H1 (cell line): ENCODE measurements around the gene MYO16. TPM values are rescaled to one million over a fixed set of nuclear protein-coding genes. Genes with fewer than 3 reads are reported as not detected.

Experiments used
- CREB1 ChIP-seq: IDR thresholded peaks from 2 replicates; pipeline ENCODE4 v1.6.1; 2012; ENCODE audit warnings: inconsistent platforms
- EGR1 ChIP-seq: IDR thresholded peaks from 2 replicates; pipeline ENCODE4 v1.6.1; 2011; ENCODE audit warnings: low read depth, low read length, borderline replicate concordance
- FOSL1 ChIP-seq: IDR thresholded peaks from 2 replicates; pipeline ENCODE4 v1.6.1; 2011; ENCODE audit warnings: mild to moderate bottlenecking, low read depth, low read length, moderate library complexity; ENCODE audit not compliant: insufficient read depth
- HDAC2 ChIP-seq, 2 experiments: fragments of 300-600 bp in 1 of 2; sonication (generic) in 1 of 2; IDR thresholded peaks; 2 replicates each; pipeline ENCODE4 v1.6.1; 2011 to 2012; ENCODE audit warnings: low read depth in 2 of 2, low read length in 2 of 2, mild to moderate bottlenecking in 2 of 2, moderate library complexity in 2 of 2, borderline replicate concordance in 1 of 2, inconsistent platforms in 1 of 2
- SP1 ChIP-seq: IDR thresholded peaks from 2 replicates; pipeline ENCODE4 v1.6.1; 2011; ENCODE audit warnings: low read depth, low read length
- polyA plus RNA-seq, 7 experiments: library from polyadenylated mRNA; depleted of rRNA in 3 of 7; stranded (reverse) in 5 of 7; unstranded in 2 of 7; fragments of >200 nt in 5 of 7; fragments of 200-250 nt in 2 of 7; gene quantifications; 1 replicate in 5 of 7; 2 replicates in 1 of 7; 4 replicates in 1 of 7; pipeline versions ENCODE4 v1.2.1 to v1.2.3, GENCODE V29; 2011 to 2013; ENCODE audit warnings: missing spikeins in 2 of 7, mixed read lengths in 2 of 7
- total RNA-seq: library from RNA; stranded (reverse); fragmentation: NEBNext Ultra II Directional; extraction: Animal tissue kit (Norgen Biotek cat#: 25700); gene quantifications from 2 replicates; pipeline ENCODE4 v1.2.1, GENCODE V29; 2021

MYO16 gene
- total and polyA plus RNA-seq, 2 of the 8 experiments (the other 6 are each of a cell fraction or from before 2014, with no cell fraction given): 0.02 to 0.22 TPM

DNA sequence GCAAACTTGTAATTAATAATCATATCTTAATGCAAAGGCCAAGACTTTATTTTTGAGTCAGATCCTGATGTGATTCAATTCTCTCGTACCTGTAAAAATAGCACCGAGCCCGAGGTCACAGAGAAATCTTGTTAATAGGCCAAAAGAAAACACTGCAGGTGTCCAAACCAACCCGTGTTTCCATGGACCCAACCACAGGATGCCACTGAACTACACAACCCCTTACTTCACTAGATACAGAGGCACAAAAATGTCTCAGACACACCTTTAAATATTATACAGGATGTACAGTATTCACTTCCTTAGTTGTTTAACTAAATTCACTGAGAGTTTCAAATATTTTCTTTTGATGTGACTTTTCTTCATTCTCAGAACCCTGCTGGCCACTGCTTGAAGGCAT is 530.9 kb downstream of the MYO16 start (continued):
- TF ChIP-seq FOSL1 (no peak), SP1 (no peak), CREB1 (no peak), HDAC2 (IDR thresholded peaks at IDR 0.05; ENCODE audit: borderline replicate concordance in 1 of 2, low read depth in 2 of 2, low read length in 2 of 2) (no peak), EGR1 (no peak)
